Measurements from ENCODE around the gene ILDR2.
A peak's percentile ranks its signal among the peaks of the same experiment; 100 is the strongest.
"Not testable (repeated sequence)": the region's sequence is repeated elsewhere in the genome, so short reads cannot be mapped to it uniquely, and the experiment has no call there.

Gene ILDR2

GRCh38 chr1:166882893-166883292 lies 92.4 kb downstream of the ILDR2 start:
- no peak for DNase-seq

DNA sequence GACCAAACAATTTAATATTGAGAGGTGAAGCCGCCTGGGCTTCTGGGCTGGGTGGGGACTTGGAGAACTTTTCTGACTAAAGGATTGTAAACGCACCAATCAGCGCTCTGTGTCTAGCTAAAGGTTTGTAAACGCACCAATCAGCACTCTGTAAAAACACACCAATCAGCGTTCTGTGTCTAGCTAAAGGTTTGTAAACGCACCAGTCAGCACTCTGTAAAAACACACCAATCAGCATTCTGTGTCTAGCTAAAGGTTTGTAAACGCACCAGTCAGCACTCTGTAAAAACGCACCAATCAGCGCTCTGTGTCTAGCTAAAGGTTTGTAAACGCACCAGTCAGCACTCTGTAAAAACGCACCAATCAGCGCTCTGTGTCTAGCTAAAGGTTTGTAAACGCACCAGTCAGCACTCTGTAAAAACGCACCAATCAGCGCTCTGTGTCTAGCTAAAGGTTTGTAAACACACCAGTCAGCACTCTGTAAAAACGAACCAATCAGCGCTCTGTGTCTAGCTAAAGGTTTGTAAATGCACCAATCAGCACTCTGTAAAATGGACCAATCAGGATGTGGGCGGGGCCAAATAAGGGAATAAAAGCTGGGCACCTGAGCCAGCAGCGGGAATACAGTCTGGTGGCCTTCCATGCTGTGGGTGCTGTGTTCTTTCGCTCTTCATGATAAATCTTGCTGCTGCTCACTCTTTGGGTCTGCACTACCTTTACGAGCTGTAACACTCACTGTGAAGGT lies 97.0 kb downstream of the ILDR2 start:
- DNase-seq, result not testable (repeated sequence)

DNA sequence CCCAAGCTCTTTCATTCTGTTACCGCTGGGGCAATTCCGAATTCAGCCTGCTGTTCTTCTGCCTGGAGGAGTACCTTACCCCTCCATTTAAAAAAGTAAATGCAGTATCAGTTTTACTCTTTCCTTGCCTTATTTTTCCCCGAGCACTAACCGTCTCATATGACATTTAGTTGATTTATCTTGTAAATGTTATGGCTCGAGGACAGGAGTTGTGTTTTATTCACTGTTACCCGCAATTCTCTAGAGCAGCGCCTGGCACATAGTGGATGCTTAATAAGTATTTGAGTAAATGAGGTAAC lies 98.9 kb downstream of the ILDR2 start:
- no peak for DNase-seq

DNA sequence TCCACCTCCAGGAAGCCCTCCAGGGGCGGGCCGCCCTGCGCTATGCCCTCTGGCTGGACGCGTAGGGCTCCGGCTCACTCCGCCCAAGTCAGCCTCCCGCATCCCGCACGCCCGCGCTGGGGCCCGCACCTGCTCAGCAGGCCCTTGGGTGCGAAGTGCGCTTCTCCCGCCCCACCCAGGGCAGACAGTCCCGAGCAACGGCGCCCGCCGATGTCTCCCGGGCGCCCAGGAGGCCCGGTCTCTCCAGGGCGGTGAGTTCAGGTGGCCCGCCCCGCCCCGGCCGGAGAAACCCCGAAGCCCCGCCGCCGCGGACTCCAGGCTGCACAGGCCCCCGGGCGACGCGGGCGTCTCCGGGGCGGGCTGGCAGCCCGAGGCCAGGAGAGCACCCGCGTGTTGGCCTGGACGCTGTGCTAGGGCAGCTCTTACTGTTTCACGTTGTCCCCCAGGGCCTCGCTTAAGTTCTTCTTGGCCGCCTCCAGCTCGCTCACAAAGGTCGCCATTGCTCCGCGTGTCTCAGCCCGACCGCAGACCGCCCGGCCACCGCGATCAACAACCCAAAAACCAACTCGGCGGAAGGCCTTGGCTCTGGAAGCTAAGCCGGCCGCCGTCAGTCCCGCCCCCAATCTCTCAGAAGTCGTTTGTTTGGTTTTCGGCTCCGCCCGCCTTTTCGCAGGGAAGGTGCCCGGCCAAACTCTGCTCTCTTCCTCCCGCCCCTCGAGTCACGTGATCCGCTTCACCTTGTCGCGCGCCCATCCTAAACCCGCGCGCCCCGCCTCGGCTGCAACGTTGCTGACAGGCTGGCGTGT lies 99.4 kb downstream of the ILDR2 start, which contains the start of gene TADA1:
Gene TADA1, minus strand, starts transcription at position 531 of the 806 bp plus-strand sequence. Its CDS starts 31 bp downstream, at position 500.
- DNase-seq, result peak; percentile 99

- DNase-seq, result no peak
These were observed 100.0 kb downstream of the ILDR2 start for GRCh38 chr1:166875302-166875733.

DNA sequence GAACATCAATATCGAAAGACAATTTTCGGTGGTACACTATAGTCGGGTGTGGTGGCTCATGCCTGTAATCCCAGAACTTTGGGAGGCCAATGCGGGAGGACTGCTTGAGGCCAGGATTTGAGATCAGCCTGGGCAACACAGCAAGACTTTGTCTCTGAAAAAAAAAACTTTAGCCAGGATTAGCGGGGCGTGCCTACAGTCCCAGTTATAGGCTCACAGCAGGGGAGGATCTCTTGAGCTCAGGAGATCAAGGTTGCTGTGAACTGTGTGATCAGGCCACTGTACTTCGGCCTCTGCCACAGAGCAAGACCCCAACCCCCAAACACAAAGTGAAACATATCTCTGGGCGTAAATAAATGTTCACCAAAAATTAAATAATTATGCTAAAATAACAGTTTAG lies 100.9 kb downstream of the ILDR2 start:
- DNase-seq, result no peak

- DNase-seq, result no peak
These were observed 104.8 kb downstream of the ILDR2 start for GRCh38 chr1:166870584-166870983.

DNA sequence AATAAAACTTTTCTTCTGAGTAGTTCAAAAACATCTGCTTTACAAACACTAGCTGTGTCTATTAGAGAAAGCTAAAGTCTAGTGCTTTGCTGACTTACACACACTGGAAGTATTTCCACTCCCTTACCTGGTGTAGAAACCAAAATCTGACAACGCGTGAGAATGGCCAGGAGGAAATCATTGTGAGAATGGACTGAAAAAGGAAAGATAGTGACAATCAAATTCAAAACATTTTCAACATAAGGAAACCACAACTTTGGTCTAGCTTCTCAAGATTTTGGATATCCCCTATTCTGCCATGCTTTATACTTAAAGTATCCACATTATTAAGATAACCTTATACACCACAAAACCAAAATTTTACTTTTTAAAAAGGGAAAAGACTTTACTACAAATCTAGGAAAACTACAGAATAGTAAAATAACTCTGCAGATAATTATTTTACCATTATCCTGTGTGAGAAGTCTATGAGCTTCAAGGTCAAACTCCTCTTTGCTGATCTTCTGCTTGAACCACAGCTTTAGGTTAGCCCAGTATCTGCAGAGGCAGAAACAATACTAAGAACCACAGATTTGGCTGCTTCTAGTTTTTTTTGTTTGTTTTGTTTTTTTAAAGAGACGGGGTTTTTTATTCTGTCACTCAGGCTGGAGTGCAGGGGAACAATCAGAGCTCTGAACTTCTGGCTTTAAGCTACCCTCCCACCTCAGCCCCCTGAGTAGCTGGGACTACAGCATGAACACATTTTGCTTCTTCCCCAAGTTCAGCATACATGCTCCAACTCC lies 105.8 kb downstream of the ILDR2 start:
- no peak for DNase-seq

DNA sequence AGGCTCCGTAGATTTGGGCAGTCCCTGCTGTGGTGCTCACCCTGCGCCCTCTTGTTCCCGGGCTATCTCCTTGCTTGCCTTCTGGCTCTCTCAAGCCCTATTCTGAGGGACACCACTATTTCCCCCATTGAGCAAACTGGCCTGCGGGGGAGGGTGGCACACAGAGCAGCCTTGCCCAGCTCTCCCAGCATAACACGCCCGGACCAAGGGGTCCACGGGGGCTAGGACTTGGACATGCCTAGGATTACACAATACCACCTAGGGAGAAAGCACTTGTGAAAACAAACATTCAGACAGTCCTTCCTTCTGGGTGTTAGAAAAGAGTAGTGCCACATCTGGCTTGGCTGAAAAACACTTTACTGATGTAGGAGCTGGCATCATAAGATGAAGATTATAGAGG lies 106.7 kb downstream of the ILDR2 start:
- DNase-seq, result no peak

- DNase-seq, result no peak
These were observed 109.4 kb downstream of the ILDR2 start for GRCh38 chr1:166865926-166866325.

DNA sequence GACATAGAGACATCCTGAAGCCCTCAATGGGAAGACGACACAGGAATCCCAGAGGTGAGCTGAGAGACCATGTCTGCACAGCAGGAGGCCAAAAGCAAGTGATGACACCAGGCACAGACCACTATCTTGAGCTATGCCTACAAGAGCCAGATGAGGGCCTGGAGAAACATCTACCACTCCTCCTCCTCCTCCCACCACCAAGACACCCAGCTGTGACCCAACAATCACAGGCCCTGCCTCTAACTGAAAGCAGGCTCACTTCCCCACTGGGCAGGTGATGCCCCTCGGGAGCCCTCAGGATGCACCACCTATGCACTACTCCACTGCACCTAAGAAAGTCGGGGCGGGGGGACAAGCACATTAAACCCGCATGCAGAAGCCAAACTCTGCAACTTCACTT lies 115.7 kb downstream of the ILDR2 start:
- DNase-seq, result no peak

GRCh38 chr1:166858726-166859419 lies 116.5 kb downstream of the ILDR2 start:
- DNase-seq, result no peak

Measured in NCI-H446 treated with DMSO at 0.1 percent for 48 hours (cell line).